AG10803 (cell line): ENCODE data around the gene DPY19L3.

Experiments used
- DNase-seq: peaks from one replicate; pipeline ENCODE4 v3.0.0; 2010; ENCODE audit warnings: low read depth
- H3K4me3 ChIP-seq: 2 replicates; pipeline ENCODE4 v1.5.1; 2011; ENCODE audit warnings: mild to moderate bottlenecking, low read length, control low read depth
- TF ChIP-seq, protein P1 (sequence below): conservative IDR thresholded peaks from 2 replicates; pipeline ENCODE4 v1.5.1; 2011; ENCODE audit warnings: mild to moderate bottlenecking, low read length, control low read depth, inconsistent platforms

DPY19L3 gene

DNA sequence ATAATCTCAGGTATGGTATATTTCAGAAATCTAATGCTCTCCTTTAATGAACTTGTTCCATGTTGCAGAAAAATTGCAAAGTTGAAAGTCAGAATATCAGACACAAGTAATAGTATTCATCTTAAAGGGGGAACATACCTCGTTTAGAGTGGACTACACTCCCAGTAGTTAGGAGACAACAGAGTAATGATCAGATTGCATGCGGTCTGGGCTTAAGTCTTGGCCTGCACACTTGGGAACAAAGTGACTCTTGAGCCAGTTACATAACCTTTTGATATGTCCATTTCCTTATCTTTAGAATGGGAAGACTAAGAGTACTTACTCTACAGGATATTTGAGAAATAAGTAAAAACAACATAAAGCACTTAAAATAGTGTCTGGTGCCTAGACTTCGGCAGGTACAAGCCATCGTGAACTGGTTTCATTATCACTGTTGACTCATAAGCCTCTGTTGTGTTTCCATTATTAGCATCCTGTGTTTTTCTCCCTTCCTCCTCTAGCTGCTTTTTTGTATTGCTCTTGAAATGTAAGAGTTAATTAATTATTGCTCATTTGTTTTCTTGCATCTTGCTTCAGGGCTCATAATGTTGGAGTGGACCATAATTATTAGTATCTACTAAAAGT, 53.0 kb downstream of the DPY19L3 start:
- DNase-seq = no peak
- H3K4me3 ChIP-seq = no peak overlapping the region
- TF ChIP-seq, protein P1, sequence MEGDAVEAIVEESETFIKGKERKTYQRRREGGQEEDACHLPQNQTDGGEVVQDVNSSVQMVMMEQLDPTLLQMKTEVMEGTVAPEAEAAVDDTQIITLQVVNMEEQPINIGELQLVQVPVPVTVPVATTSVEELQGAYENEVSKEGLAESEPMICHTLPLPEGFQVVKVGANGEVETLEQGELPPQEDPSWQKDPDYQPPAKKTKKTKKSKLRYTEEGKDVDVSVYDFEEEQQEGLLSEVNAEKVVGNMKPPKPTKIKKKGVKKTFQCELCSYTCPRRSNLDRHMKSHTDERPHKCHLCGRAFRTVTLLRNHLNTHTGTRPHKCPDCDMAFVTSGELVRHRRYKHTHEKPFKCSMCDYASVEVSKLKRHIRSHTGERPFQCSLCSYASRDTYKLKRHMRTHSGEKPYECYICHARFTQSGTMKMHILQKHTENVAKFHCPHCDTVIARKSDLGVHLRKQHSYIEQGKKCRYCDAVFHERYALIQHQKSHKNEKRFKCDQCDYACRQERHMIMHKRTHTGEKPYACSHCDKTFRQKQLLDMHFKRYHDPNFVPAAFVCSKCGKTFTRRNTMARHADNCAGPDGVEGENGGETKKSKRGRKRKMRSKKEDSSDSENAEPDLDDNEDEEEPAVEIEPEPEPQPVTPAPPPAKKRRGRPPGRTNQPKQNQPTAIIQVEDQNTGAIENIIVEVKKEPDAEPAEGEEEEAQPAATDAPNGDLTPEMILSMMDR = no peak

GRCh38 chr19:32459204-32459865, 53.8 kb downstream of the DPY19L3 start:
- DNase-seq = no peak
- TF ChIP-seq, protein P1 = no peak
- no peak overlapping the region for H3K4me3 ChIP-seq

DNA sequence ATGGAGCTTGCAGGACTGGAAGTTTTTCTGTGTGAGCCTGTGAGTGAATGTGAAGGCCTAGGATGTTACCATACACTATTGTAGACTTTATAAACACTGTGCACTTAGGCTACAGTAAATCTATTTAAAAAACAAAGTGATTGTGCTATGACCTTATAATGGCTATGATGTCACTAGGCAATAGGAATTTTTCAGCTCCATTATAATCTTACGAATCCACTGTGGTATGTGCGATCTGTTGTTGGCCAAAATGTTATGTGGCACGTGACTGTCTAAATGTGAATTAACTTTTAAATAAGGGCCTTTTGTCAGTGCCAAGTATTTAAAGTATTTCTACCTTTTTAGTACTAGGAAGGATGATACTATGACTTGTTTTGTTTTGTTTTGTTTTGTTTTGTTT, 54.9 kb downstream of the DPY19L3 start:
- H3K4me3 ChIP-seq = no peak overlapping the region
- TF ChIP-seq, protein P1 = no peak
- no peak for DNase-seq

DNA sequence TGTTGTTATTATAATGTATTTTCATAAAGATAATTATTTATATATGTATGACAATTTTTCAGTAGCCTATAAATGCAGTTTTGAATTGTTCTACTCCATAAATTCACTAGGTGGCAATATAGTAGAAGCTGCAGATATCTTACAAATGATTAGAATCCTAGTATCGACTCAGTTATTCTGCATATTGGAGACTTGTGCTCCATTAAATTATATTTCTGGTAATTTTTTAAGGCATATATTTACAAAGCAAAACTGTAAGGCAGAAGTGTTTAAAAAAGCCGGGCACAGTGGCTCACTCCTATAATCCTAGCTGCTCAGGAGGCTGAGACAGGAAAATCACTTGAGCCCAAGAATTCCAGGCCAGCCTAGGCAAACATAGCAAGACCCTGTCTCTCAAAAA, 58.7 kb downstream of the DPY19L3 start:
- H3K4me3 ChIP-seq = no peak overlapping the region
- TF ChIP-seq, protein P1 = peak; percentile 52
- peak; percentile 23 for DNase-seq

GRCh38 chr19:32465176-32465575, 59.6 kb downstream of the DPY19L3 start:
- no peak overlapping the region for H3K4me3 ChIP-seq
- TF ChIP-seq, protein P1 = no peak
- DNase-seq = no peak

GRCh38 chr19:32469795-32470194, 64.2 kb downstream of the DPY19L3 start:
- no peak overlapping the region for H3K4me3 ChIP-seq
- peak; percentile 3 for DNase-seq
- TF ChIP-seq, protein P1 = no peak

- TF ChIP-seq, protein P1 = no peak
- H3K4me3 ChIP-seq = no peak overlapping the region
- DNase-seq = no peak
Measured at GRCh38 chr19:32471095-32471494, 65.5 kb downstream of the DPY19L3 start.
